Activated CD8-positive, alpha-beta T cell treated with anti-CD3 and anti-CD28 coated beads for 36 hours (primary cell): ENCODE results near the gene AGXT. TPM values are rescaled to one million over a fixed set of nuclear protein-coding genes. Genes with fewer than 3 reads are reported as not detected.

ENCODE experiments used
- ATAC-seq: fragments of 200-7000 bp; cut with Tn5 transposase; one replicate; pipeline ENCODE4 v1.10.0; 2021; ENCODE audit warnings: mild to moderate bottlenecking, moderate library complexity
- CTCF ChIA-PET: fragments of 350-600 bp; sonication (Branson Sonifier 250); formaldehyde crosslinking; loops from one replicate; lab custom pipeline; 2021; ENCODE audit warnings: antibody characterized with exemption; lab: Charles Lee
- POLR2A ChIA-PET: fragments of 350-600 bp; sonication (Branson Sonifier 250); formaldehyde crosslinking; loops from one replicate; lab custom pipeline; 2021; ENCODE audit warnings: antibody characterized with exemption; lab: Charles Lee
- DNase-seq: peaks from one replicate; pipeline ENCODE4 v3.0.0-alpha.2; 2020
- H3K27ac Mint-ChIP-seq: one replicate; pipeline ENCODE4 v1.8.0; 2021; ENCODE audit warnings: mild to moderate bottlenecking, mixed read lengths
- H3K27me3 Mint-ChIP-seq: one replicate; pipeline ENCODE4 v1.8.0; 2021; ENCODE audit warnings: mixed read lengths
- H3K36me3 Mint-ChIP-seq: one replicate; pipeline ENCODE4 v1.8.0; 2021; ENCODE audit warnings: low read depth, mixed read lengths
- H3K4me1 Mint-ChIP-seq: one replicate; pipeline ENCODE4 v1.8.0; 2021; ENCODE audit warnings: low read depth, mixed read lengths
- H3K4me3 Mint-ChIP-seq: one replicate; pipeline ENCODE4 v1.8.0; 2021; ENCODE audit warnings: mild to moderate bottlenecking, moderate library complexity, mixed read lengths
- H3K9me3 Mint-ChIP-seq: one replicate; pipeline ENCODE4 v1.8.0; 2021; ENCODE audit warnings: mixed read lengths
- CTCF ChIP-seq: fragments of 200-600 bp; IDR thresholded peaks from one replicate; pipeline ENCODE4 v1.8.0; 2022; ENCODE audit warnings: antibody characterized with exemption, mild to moderate bottlenecking
- intact Hi-C: fragments of 100-400 bp; cut with micrococcal nuclease; formaldehyde crosslinking; loops from one replicate; pipeline ENCODE4 v1.10.0; 2022
- total RNA-seq, 2 experiments: library from RNA; stranded (reverse); gene quantifications; one replicate each; pipeline ENCODE4 v1.2.3, GENCODE V29; 2021

Gene AGXT
- total RNA-seq, 2 experiments from 2014 or later = not detected

- ATAC-seq = no peak
- no peak for DNase-seq
- ChIA-PET CTCF (no interaction called here), POLR2A (no interaction called here)
- Mint-ChIP-seq H3K27ac (no peak overlapping the region), H3K27me3 (no peaks in the 10 kb centered on the region), H3K4me1 (no peaks in the 10 kb centered on the region), H3K4me3 (no peak overlapping the region), H3K9me3 (no peaks in the 10 kb centered on the region), H3K36me3 (no peaks in the 10 kb centered on the region)
- TF ChIP-seq CTCF = no peak
- intact Hi-C loops = no loop called here
Observed at GRCh38 chr2:240886023-240886565, 17.5 kb downstream of the AGXT start.

GRCh38 chr2:240886678-240887609 is 18.3 kb downstream of the AGXT start:
- Mint-ChIP-seq H3K9me3 (no peaks in the 10 kb centered on the region), H3K27ac (no peak overlapping the region), H3K27me3 (no peaks in the 10 kb centered on the region), H3K4me3 (no peak overlapping the region), H3K36me3 (no peaks in the 10 kb centered on the region), H3K4me1 (no peaks in the 10 kb centered on the region)
- DNase-seq (no peak), ATAC-seq (no peak)
- CTCF ChIA-PET = no interaction called here
- intact Hi-C loops = no loop called here
- no peak for TF ChIP-seq CTCF
- POLR2A ChIA-PET = no interaction called here

GRCh38 chr2:240887631-240888030 is 19.0 kb downstream of the AGXT start:
- ChIA-PET POLR2A (no interaction called here), CTCF (no interaction called here)
- ATAC-seq (no peak), DNase-seq (no peak)
- Mint-ChIP-seq H3K36me3 (no peaks in the 10 kb centered on the region), H3K4me1 (no peaks in the 10 kb centered on the region), H3K27ac (no peak overlapping the region), H3K27me3 (no peaks in the 10 kb centered on the region), H3K4me3 (no peak overlapping the region), H3K9me3 (no peaks in the 10 kb centered on the region)
- TF ChIP-seq CTCF = no peak
- intact Hi-C loops = no loop called here

GRCh38 chr2:240888130-240888889 is 19.7 kb downstream of the AGXT start:
- Mint-ChIP-seq H3K9me3 (no peaks in the 10 kb centered on the region), H3K4me1 (peaks cover under 1% of the 10 kb centered on the region), H3K4me3 (no peak overlapping the region), H3K27ac (no peak overlapping the region), H3K36me3 (no peaks in the 10 kb centered on the region), H3K27me3 (no peaks in the 10 kb centered on the region)
- no peak for ATAC-seq
- intact Hi-C loops = no loop called here
- no peak for TF ChIP-seq CTCF
- no peak for DNase-seq
- CTCF ChIA-PET = no interaction called here
- POLR2A ChIA-PET = no interaction called here
